CD14-positive monocyte (primary cell): Measurements from ENCODE around the gene GPC5. TPM values are rescaled to one million over a fixed set of nuclear protein-coding genes. Genes with fewer than 3 reads are reported as not detected.

ENCODE experiments used
- DNase-seq, 3 donors: peaks; one replicate each; pipeline ENCODE4 v3.0.0-alpha.2; 2011 to 2022
- H2AFZ ChIP-seq: 2 replicates; pipeline ENCODE4 v1.6.0; 2012; ENCODE audit warnings: mild to moderate bottlenecking, low read depth, low read length, inconsistent platforms; ENCODE audit not compliant: insufficient read depth, poor library complexity, severe bottlenecking
- H3K27ac ChIP-seq, 2 donors: 1 replicate in 1 of 2; 2 replicates in 1 of 2; pipeline ENCODE4 v1.5.1; 2012 to 2013; ENCODE audit warnings: low read length in 2 of 2, control low read depth in 1 of 2, inconsistent platforms in 1 of 2, low read depth in 1 of 2, mild to moderate bottlenecking in 1 of 2
- H3K27me3 ChIP-seq, 2 donors: one replicate each; pipeline versions ENCODE4 v1.6.0 to v1.6.1; 2011 to 2013; ENCODE audit warnings: low read length in 2 of 2; ENCODE audit not compliant: control insufficient read depth in 2 of 2, insufficient read depth in 2 of 2
- H3K36me3 ChIP-seq, 2 donors: replicated peaks in 1 of 2; 1 replicate in 1 of 2; 2 replicates in 1 of 2; pipeline versions ENCODE4 v1.5.1 to v1.6.1; 2012 to 2013; ENCODE audit warnings: low read length in 2 of 2, control low read depth in 1 of 2, inconsistent platforms in 1 of 2, mild to moderate bottlenecking in 1 of 2; ENCODE audit not compliant: insufficient read depth in 2 of 2, control insufficient read depth in 1 of 2
- H3K4me1 ChIP-seq, 2 donors: 1 replicate in 1 of 2; 2 replicates in 1 of 2; pipeline versions ENCODE4 v1.5.1 to v1.6.1; 2012 to 2013; ENCODE audit warnings: low read length in 2 of 2, control low read depth in 1 of 2, inconsistent platforms in 1 of 2, mild to moderate bottlenecking in 1 of 2, moderate library complexity in 1 of 2; ENCODE audit not compliant: insufficient read depth in 2 of 2, control insufficient read depth in 1 of 2
- H3K4me2 ChIP-seq: replicated peaks from 2 replicates; pipeline ENCODE3; 2012; ENCODE audit warnings: low read length, moderate library complexity, mild to moderate bottlenecking; ENCODE audit not compliant: poor library complexity, severe bottlenecking; ENCODE audit errors: extremely low read depth
- H3K4me3 ChIP-seq, 3 experiments: fragments of 200-600 bp in 1 of 3; sonication (generic) in 1 of 3; replicated peaks in 1 of 3; 1 replicate in 2 of 3; 2 replicates in 1 of 3; pipeline ENCODE4 v1.5.1; 2011 to 2013; ENCODE audit warnings: low read length in 3 of 3, mild to moderate bottlenecking in 3 of 3, control low read depth in 2 of 3, low read depth in 2 of 3, inconsistent platforms in 1 of 3, moderate library complexity in 1 of 3
- H3K79me2 ChIP-seq: 2 replicates; pipeline ENCODE4 v1.6.0; 2012; ENCODE audit warnings: mild to moderate bottlenecking, control low read depth, inconsistent platforms, low read length, moderate library complexity; ENCODE audit not compliant: insufficient read depth
- H3K9ac ChIP-seq: 2 replicates; pipeline ENCODE4 v1.6.0; 2017; ENCODE audit warnings: low read length, mild to moderate bottlenecking; ENCODE audit not compliant: insufficient read depth, poor library complexity, severe bottlenecking
- H3K9me3 ChIP-seq, 2 donors: replicated peaks in 1 of 2; 1 replicate in 1 of 2; 2 replicates in 1 of 2; pipeline versions ENCODE4 v1.5.1 to v1.6.1; 2012 to 2013; ENCODE audit warnings: low read length in 2 of 2, control low read depth in 1 of 2; ENCODE audit not compliant: control insufficient read depth in 1 of 2, insufficient read depth in 1 of 2
- H4K20me1 ChIP-seq: 2 replicates; pipeline ENCODE4 v1.6.0; 2012; ENCODE audit warnings: mild to moderate bottlenecking, low read length, control low read depth, moderate library complexity; ENCODE audit not compliant: insufficient read depth
- H3K27ac Mint-ChIP-seq, 7 donors: one replicate each; pipeline ENCODE4 v1.8.0; 2020; ENCODE audit warnings: mild to moderate bottlenecking in 7 of 7, mixed read lengths in 7 of 7, moderate library complexity in 6 of 7, inconsistent platforms in 2 of 7
- H3K27me3 Mint-ChIP-seq, 3 donors: one replicate each; pipeline ENCODE4 v1.8.0; 2021 to 2022; ENCODE audit warnings: low read depth in 3 of 3, mild to moderate bottlenecking in 3 of 3, mixed read lengths in 3 of 3, moderate library complexity in 3 of 3, inconsistent platforms in 1 of 3
- H3K36me3 Mint-ChIP-seq, 2 donors: one replicate each; pipeline ENCODE4 v1.8.0; 2020; ENCODE audit warnings: mixed read lengths in 2 of 2, inconsistent platforms in 1 of 2, mild to moderate bottlenecking in 1 of 2
- H3K4me1 Mint-ChIP-seq: one replicate; pipeline ENCODE4 v1.8.0; 2020; ENCODE audit warnings: mild to moderate bottlenecking, mixed read lengths
- H3K4me3 Mint-ChIP-seq, 2 donors: one replicate each; pipeline ENCODE4 v1.8.0; 2020; ENCODE audit warnings: mild to moderate bottlenecking in 2 of 2, mixed read lengths in 2 of 2, moderate library complexity in 1 of 2
- H3K9me3 Mint-ChIP-seq, 7 donors: one replicate each; pipeline ENCODE4 v1.8.0; 2020 to 2022; ENCODE audit warnings: mixed read lengths in 7 of 7, mild to moderate bottlenecking in 6 of 7, moderate library complexity in 6 of 7, inconsistent platforms in 2 of 7
- WGBS: methylation state at CpG from one replicate; pipeline ENCODE4 v1.1.5; 2013; ENCODE audit warnings: missing lambda C conversion rate; ENCODE audit not compliant: insufficient coverage; 5-methylcytosine and 5-hydroxymethylcytosine counted together
- intact Hi-C, 2 donors: fragments of 100-400 bp; cut with micrococcal nuclease; formaldehyde crosslinking; loops; one replicate each; pipeline versions ENCODE4 v1.15.0 to v1.15.1; 2023
- polyA plus RNA-seq, 3 donors: library from polyadenylated mRNA; depleted of rRNA in 1 of 3; unstranded in 2 of 3; stranded (reverse) in 1 of 3; fragments of 300-500 nt in 2 of 3; fragments of >200 nt in 1 of 3; fragmentation: Illumina TruSeq in 2 of 3; gene quantifications; 1 replicate in 2 of 3; 2 replicates in 1 of 3; pipeline ENCODE4 v1.2.3, GENCODE V29; 2012 to 2021
- TF ChIP-seq, protein P1 (sequence below): fragments of 200-600 bp; IDR thresholded peaks from one replicate; pipeline ENCODE4 v1.8.0; 2022; ENCODE audit warnings: antibody characterized with exemption, mild to moderate bottlenecking

GPC5 gene
- polyA plus RNA-seq, 3 donors = not detected

DNA sequence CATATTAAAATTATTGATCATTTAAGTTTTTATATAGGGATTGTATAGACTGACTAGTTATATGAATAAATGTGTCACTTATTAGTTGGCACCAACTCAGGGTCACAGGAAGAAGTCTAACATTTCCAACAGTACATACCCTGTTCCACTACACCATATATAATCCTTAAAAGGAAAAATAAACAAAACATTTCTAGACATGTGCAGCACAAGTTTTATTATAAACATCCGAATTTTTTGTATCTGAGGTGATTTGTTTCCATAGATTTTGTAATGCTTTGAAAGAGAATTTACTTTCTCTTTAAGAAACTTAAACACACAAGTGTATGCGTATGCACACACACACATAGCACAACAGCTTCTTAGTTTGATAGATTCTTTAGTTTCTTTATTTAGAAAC lies 1409.5 kb downstream of the GPC5 start:
- Mint-ChIP-seq H3K9me3 (peaks cover 0 to 4% (median 0%) of the 10 kb centered on the region in 7 donors), H3K4me1 (no peaks in the 10 kb centered on the region), H3K27ac (no peak overlapping the region), H3K4me3 (no peak overlapping the region), H3K36me3 (no peaks in the 10 kb centered on the region), H3K27me3 (peaks cover 0 to 3% (median 0%) of the 10 kb centered on the region in 3 donors)
- no peak overlapping the region for H3K9ac ChIP-seq
- DNase-seq = no peak
- TF ChIP-seq, protein P1, sequence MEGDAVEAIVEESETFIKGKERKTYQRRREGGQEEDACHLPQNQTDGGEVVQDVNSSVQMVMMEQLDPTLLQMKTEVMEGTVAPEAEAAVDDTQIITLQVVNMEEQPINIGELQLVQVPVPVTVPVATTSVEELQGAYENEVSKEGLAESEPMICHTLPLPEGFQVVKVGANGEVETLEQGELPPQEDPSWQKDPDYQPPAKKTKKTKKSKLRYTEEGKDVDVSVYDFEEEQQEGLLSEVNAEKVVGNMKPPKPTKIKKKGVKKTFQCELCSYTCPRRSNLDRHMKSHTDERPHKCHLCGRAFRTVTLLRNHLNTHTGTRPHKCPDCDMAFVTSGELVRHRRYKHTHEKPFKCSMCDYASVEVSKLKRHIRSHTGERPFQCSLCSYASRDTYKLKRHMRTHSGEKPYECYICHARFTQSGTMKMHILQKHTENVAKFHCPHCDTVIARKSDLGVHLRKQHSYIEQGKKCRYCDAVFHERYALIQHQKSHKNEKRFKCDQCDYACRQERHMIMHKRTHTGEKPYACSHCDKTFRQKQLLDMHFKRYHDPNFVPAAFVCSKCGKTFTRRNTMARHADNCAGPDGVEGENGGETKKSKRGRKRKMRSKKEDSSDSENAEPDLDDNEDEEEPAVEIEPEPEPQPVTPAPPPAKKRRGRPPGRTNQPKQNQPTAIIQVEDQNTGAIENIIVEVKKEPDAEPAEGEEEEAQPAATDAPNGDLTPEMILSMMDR = no peak
- H3K27ac ChIP-seq = no peak overlapping the region
- WGBS = no CpG with 5 or more reads among the region's 2 CpGs
- H3K27me3 ChIP-seq = no peaks in the 10 kb centered on the region
- intact Hi-C loops = no loop called here
- no peaks in the 10 kb centered on the region for H3K79me2 ChIP-seq
- H3K4me2 ChIP-seq = no peak overlapping the region
- no peaks in the 10 kb centered on the region for H3K4me1 ChIP-seq
- H3K36me3 ChIP-seq = no peaks in the 10 kb centered on the region
- peaks cover 0 to 3% of the 10 kb centered on the region in 2 donors for H3K9me3 ChIP-seq
- no peaks in the 10 kb centered on the region for H4K20me1 ChIP-seq
- no peak overlapping the region for H2AFZ ChIP-seq
- no peak overlapping the region for H3K4me3 ChIP-seq

DNA sequence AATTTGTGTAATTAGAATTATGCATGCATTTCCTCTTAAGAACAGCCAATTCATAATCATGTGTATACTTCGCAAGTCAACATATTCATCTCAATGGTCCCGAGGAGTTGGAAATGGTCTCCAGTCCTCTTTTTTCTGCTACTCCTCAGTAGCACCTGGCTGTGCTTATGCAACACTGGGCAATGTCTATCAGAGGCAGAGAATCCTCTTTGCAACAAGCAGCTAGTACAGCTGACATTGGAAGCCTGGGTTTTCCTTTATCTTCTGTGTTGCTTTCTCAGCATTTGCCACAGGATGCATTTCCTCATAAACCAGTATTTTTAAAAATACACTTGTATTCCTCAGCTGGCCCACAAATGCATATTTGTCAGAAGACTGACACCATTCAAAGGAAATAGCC lies 1422.9 kb downstream of the GPC5 start:
- Histone ChIP-seq H3K4me3 (no peak overlapping the region), H3K36me3 (no peaks in the 10 kb centered on the region), H3K4me1 (no peaks in the 10 kb centered on the region), H3K4me2 (no peak overlapping the region), H3K79me2 (no peaks in the 10 kb centered on the region), H2AFZ (no peak overlapping the region), H3K27ac (no peak overlapping the region), H3K9me3 (no peaks in the 10 kb centered on the region), H3K27me3 (no peaks in the 10 kb centered on the region), H3K9ac (no peak overlapping the region), H4K20me1 (no peaks in the 10 kb centered on the region)
- Mint-ChIP-seq H3K27ac (no peak overlapping the region), H3K9me3 (peaks cover 0 to 11% (median 2%) of the 10 kb centered on the region in 7 donors), H3K27me3 (no peaks in the 10 kb centered on the region), H3K4me1 (no peaks in the 10 kb centered on the region), H3K36me3 (no peaks in the 10 kb centered on the region), H3K4me3 (no peak overlapping the region)
- WGBS = 84% methylated on average over 2 of the region's 2 CpGs
- intact Hi-C loops = no loop called here
- TF ChIP-seq, protein P1 = no peak
- no peak for DNase-seq
